ENCODE results near the gene PAFAH1B2. TPM values are rescaled to one million over a fixed set of nuclear protein-coding genes. Genes with fewer than 3 reads are reported as not detected.
"Not testable (repeated sequence)": the region's sequence is repeated elsewhere in the genome, so short reads cannot be mapped to it uniquely, and the experiment has no call there.

PAFAH1B2 gene
- total RNA-seq, 1 experiment from 2014 or later: 91.6 TPM

DNA sequence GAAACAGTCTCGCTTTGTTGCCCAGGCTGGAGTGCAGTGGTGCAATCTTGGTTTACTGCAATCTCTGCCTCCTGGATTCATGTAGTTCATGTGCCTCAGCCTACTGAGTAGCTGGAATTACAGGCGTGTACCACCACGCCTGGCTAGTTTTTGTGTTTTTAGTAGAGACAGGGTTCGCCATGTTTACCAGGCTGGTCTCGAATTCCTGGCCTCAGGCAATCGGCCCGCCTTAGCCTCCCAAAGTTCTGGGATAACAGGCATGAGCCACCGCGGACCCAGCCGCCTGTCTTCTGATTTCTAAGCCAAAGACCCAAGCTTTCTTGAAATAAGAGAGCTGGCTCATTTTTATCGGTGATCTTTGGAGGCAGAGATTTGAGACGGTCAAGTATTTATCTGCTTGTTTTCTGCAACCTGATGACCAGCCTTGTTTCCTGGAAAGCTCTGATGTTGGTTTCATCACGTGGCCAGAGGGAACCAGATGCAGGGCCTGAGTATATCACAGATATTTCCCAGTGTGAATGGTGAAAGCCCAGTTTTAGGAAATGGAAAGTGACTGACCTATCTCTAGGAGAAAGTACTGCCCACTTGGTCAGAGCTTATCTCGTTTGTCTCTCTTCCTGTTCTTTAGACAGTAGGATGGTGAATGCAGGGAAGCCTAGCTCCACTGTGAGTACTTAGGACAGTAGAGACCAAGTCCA lies 28.8 kb downstream of the PAFAH1B2 start:
- DNase-seq (ENCODE audit: low spot score): no peak

DNA sequence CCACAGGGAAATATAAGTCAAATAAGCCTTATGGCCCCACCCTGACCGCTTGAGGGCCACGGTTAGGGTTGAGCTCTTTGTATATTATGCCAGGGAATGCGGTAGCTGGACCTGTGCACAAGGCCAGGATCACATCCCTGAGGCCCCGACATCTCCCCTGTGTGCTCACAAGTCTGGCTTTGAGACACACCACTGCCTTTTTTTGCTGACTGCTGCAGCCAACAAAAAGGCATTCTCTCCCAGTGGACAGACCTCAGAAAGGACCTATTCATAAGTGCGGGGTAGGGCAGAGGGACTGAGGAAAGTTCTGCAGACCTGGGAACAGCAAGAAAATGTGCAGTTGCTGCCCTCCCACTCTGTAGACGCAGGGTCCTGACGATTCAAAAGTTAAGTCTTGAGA lies 31.0 kb downstream of the PAFAH1B2 start:
- no peak for DNase-seq (ENCODE audit: low spot score)

GRCh38 chr11:117175781-117176180 lies 31.7 kb downstream of the PAFAH1B2 start:
- DNase-seq (ENCODE audit: low spot score): no peak

DNA sequence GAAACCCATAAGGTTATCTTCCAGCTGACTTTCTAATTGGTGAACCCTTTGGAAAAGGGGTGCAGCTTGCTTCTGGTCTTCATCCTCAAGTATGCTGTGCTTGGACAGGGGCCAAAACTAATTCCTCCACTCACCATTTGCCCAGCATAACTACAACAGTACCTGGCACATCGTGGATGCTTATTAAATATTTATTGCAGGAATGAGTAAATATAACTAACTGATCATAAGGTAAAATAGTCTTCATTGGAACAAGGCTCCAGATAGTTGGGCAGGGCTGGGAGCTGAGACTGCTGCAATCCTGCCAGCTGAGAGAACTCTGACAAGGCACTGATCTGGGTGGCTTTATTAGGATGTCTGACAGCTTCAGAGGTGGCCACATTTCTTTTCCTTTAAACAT lies 32.1 kb downstream of the PAFAH1B2 start:
- DNase-seq (ENCODE audit: low spot score): no peak

- DNase-seq (ENCODE audit: low spot score): no peak
Measured at GRCh38 chr11:117177534-117178209, 33.6 kb downstream of the PAFAH1B2 start.

DNA sequence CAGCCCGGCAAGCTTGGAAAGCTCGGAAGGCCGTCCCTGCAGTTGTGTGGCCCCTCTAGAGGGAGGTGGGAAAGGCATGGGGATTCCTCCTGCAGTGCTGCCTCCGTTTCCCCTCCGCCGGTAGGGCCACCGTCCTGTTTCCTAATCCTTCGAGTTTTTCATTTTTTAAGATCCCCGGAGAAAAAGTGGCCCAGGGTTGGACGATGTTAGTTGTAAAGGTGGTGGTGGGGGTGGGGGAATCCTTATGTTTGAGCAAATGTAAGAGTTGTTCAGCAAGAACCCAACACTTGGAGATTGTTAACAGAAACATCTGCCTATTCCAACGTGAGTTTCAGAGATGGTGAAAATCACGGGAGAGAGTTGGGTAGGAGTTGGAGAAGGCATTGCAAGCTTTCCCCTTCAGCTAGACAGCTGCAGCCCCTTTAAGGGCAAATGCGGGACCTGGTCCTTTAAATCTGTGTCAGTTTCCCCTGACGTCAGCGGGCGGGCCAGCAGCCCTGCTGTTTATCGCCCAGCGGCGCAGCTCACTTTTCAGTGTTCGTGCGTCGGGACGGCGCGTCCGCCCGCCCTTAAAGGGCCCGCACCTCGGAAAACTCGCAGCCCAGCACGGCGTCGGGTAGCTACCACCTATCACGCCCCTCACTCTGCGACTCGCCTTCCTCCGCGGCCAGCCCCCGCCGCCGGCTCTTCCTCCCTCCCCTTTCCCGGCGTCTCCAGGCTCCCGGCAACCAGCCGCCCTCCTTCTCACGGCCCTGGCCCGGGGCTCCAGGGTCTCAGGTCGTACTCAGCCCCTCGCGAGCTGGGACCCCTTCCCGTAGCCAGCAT lies 34.3 kb downstream of the PAFAH1B2 start, which contains the start of gene SIDT2:
Gene SIDT2, plus strand, starts transcription at position 534 of the 825 bp plus-strand sequence. CDS start 521 bp downstream, outside the sequence.
- peak; percentile 64 for DNase-seq (ENCODE audit: low spot score)

- no peak for DNase-seq (ENCODE audit: low spot score)
Measured at GRCh38 chr11:117179048-117179999, 35.2 kb downstream of the PAFAH1B2 start.

DNA sequence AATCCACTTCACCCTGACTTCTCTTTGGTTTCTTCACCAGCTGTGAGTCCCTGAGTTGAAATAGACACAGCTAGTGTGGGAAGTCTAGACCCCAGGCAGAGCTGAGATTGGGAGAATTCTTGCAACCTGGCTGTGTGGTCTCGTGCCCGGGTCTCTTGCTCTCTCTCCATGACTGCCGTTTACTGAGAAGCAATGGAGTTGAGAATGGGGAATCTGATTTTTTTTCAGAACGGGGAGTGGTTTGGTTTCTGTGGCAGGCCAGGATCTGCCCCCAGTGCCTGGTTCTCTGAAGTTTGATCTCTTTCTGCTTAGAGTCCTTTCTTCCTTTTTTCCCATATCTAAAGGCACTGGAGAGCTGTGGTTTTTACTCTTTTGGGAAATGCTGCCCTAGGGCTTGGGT lies 35.9 kb downstream of the PAFAH1B2 start:
- DNase-seq (ENCODE audit: low spot score): no peak

- DNase-seq (ENCODE audit: low spot score): no peak
Measured at GRCh38 chr11:117180661-117181585, 36.8 kb downstream of the PAFAH1B2 start.

DNA sequence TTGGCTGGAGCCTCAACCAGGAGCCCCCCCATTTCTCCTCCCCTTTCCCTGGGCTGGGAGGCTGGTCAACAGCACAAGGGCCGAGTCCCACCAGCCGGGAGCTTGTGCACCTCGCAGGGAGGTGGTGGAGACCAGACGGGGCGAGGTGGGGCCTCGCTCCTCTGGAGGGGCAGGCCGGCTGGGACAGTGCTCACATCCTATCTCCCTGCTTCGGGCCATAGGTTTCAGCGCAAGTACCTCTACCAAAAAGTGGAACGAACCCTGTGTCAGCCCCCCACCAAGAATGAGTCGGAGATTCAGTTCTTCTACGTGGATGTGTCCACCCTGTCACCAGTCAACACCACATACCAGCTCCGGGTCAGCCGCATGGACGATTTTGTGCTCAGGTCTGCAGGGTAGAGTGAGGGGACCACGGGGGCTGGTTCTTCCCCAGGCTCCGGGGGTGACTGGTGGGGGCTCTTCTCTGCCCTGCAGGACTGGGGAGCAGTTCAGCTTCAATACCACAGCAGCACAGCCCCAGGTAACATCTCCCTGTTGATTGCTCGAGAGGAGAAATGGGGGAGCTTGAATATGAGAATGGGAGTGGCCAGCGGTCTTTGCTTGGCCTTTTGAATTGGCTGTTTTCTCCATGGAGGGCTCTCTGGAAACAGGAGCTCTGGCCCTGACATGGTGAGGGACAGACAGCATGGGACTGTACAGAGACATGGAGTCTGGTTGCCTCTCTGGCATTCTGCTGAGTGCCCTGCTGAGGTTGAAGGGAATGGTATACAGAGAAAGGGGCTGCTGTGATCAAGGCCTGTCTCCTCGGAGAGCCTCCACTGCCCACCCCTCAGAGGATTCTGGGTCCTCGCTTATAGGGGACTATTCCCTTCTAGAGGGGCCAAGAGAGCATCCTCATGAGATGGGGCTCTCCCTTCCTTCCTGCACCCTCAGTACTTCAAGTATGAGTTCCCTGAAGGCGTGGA lies 37.8 kb downstream of the PAFAH1B2 start:
- DNase-seq (ENCODE audit: low spot score): no peak

DNA sequence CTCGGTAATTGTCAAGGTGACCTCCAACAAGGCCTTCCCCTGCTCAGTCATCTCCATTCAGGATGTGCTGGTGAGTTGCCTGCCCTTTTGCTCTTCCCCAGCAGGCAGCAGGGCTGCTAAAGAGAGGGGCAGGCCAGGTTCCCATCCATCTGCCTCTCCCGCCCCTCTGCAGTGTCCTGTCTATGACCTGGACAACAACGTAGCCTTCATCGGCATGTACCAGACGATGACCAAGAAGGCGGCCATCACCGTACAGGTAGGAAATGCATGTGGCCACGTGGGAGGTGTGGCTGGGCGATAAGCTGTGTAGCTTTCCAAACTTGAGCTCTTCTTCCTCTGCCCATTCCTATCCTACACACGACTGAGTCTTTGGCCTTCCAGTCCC lies 38.5 kb downstream of the PAFAH1B2 start:
- DNase-seq (ENCODE audit: low spot score): no peak

GRCh38 chr11:117183178-117183577 lies 39.1 kb downstream of the PAFAH1B2 start:
- not testable (repeated sequence) for DNase-seq (ENCODE audit: low spot score)

- no peak for DNase-seq (ENCODE audit: low spot score)
Measured at GRCh38 chr11:117183724-117184349, 39.8 kb downstream of the PAFAH1B2 start.

- DNase-seq (ENCODE audit: low spot score): no peak
Measured at GRCh38 chr11:117185736-117186430, 41.8 kb downstream of the PAFAH1B2 start.

DNA sequence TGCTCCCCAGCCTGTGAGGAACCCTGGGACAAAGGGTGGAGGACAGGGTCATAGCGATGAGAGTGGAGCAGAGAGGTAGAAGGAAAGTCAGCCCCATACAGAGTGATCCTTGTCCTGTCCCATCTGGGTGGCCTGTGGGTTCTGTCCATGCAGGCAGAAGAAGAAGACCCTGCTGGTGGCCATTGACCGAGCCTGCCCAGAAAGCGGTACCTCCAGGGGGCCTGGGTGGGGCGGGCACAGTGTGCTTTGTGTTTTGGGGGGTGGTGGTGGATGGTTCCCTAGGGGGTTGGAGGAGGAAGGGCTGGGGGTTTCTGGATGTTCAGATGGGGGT lies 42.3 kb downstream of the PAFAH1B2 start:
- DNase-seq (ENCODE audit: low spot score): no peak

GRCh38 chr11:117187007-117187406 lies 42.9 kb downstream of the PAFAH1B2 start:
- no peak for DNase-seq (ENCODE audit: low spot score)

- DNase-seq (ENCODE audit: low spot score): no peak
Measured at GRCh38 chr11:117187428-117187798, 43.3 kb downstream of the PAFAH1B2 start.

All from A172 (cell line).